K562 (cell line): ENCODE data around the gene TNF. TPM values are rescaled to one million over a fixed set of nuclear protein-coding genes. Genes with fewer than 3 reads are reported as not detected.

Experiments
- ARID1B ChIP-seq: fragments of 450-650 bp; IDR thresholded peaks from 2 replicates; pipeline ENCODE4 v1.6.1; 2016; ENCODE audit warnings: antibody characterized with exemption, mild to moderate bottlenecking, inconsistent platforms
- ATF1 ChIP-seq, 2 experiments: fragments of 450-650 bp in 1 of 2; IDR thresholded peaks; 2 replicates each; pipeline ENCODE4 v1.6.1; 2016; ENCODE audit warnings: missing compliant biosample characterization in 1 of 2, missing genetic modification characterization in 1 of 2
- CCAR2 ChIP-seq: fragments of 200-400 bp; formaldehyde crosslinking; IDR thresholded peaks from 2 replicates; pipeline ENCODE4 v1.6.1; 2017; ENCODE audit warnings: mild to moderate bottlenecking, low read depth, low read length
- FOXO4 ChIP-seq: fragments of 450-650 bp; formaldehyde crosslinking; IDR thresholded peaks from 2 replicates; pipeline ENCODE4 v1.4.0; 2020; ENCODE audit warnings: mild to moderate bottlenecking, moderate library complexity
- FOXP1 ChIP-seq: sonication (generic); formaldehyde crosslinking; IDR thresholded peaks from 2 replicates; pipeline ENCODE4 v1.8.0; 2022; ENCODE audit warnings: mild to moderate bottlenecking, missing genetic modification reagents
- FOXP4 ChIP-seq: sonication (generic); formaldehyde crosslinking; IDR thresholded peaks from 2 replicates; pipeline ENCODE4 v1.8.0; 2022; ENCODE audit warnings: mild to moderate bottlenecking, missing genetic modification reagents, borderline replicate concordance
- GATAD2A ChIP-seq: fragments of 450-650 bp; IDR thresholded peaks from 2 replicates; pipeline ENCODE4 v1.6.1; 2017
- HIVEP1 ChIP-seq: fragments of 250-450 bp; sonication (Bioruptor Pico); IDR thresholded peaks from 2 replicates; pipeline ENCODE4 v1.4.0; 2020; ENCODE audit warnings: mild to moderate bottlenecking
- IFI16 ChIP-seq: fragments of 250-450 bp; sonication (Bioruptor Pico); IDR thresholded peaks from 2 replicates; pipeline ENCODE4 v2.1.2; 2022; ENCODE audit warnings: mild to moderate bottlenecking, inconsistent platforms
- KLF10 ChIP-seq: fragments of 250-450 bp; sonication (Bioruptor Pico); IDR thresholded peaks from 2 replicates; pipeline ENCODE4 v1.6.1; 2021; ENCODE audit warnings: matching md5 sums
- MEF2A ChIP-seq: IDR thresholded peaks from 2 replicates; pipeline ENCODE4 v1.6.1; 2011; ENCODE audit warnings: low read depth, mild to moderate bottlenecking, low read length, moderate library complexity; ENCODE audit not compliant: control insufficient read depth
- NBN ChIP-seq: fragments of 450-650 bp; IDR thresholded peaks from 2 replicates; pipeline ENCODE4 v1.6.1; 2016; ENCODE audit warnings: low read depth, mild to moderate bottlenecking
- NEUROD1 ChIP-seq: fragments of 150-350 bp; IDR thresholded peaks from 2 replicates; pipeline ENCODE4 v1.6.1; 2014; ENCODE audit warnings: borderline replicate concordance, low read length, low read depth; ENCODE audit not compliant: partially characterized antibody
- POLR2AphosphoS5 ChIP-seq: IDR thresholded peaks from 2 replicates; pipeline ENCODE4 v1.6.1; 2011; ENCODE audit warnings: mild to moderate bottlenecking, low read depth, low read length, moderate library complexity; ENCODE audit not compliant: control insufficient read depth, insufficient read depth
- SETDB1 ChIP-seq: IDR thresholded peaks from one replicate; pipeline ENCODE4 v1.6.1; 2012; ENCODE audit warnings: low read length, control low read depth, inconsistent platforms
- ZNF12 ChIP-seq: sonication (generic); formaldehyde crosslinking; IDR thresholded peaks from 2 replicates; pipeline ENCODE4 v1.4.0; 2020; ENCODE audit warnings: mild to moderate bottlenecking, missing genetic modification reagents
- ZNF584 ChIP-seq: fragments of 200-800 bp; sonication (Bioruptor generic); IDR thresholded peaks from 2 replicates; pipeline ENCODE4 v1.6.1; 2016; ENCODE audit warnings: low read depth, mild to moderate bottlenecking, missing genetic modification characterization, missing compliant biosample characterization
- ZNF592 ChIP-seq: fragments of 450-650 bp; IDR thresholded peaks from 2 replicates; pipeline ENCODE4 v1.6.1; 2017; ENCODE audit warnings: antibody characterized with exemption, mild to moderate bottlenecking
- ZNF780A ChIP-seq: fragments of 250-450 bp; sonication (Bioruptor Pico); IDR thresholded peaks from 2 replicates; pipeline ENCODE4 v1.5.0; 2021; ENCODE audit warnings: mild to moderate bottlenecking
- polyA plus RNA-seq, 8 experiments: library from polyadenylated mRNA; depleted of rRNA in 4 of 8; stranded (reverse) in 5 of 8; unstranded in 3 of 8; fragments of >200 nt; fragmentation: Nextera tagmentation in 2 of 8; fragmentation: Illumina TruSeq in 1 of 8; extraction: Ambion mirVana in 2 of 8; extraction: Trizol in 1 of 8; gene quantifications; 2 replicates each; pipeline versions ENCODE4 v1.2.1 to v1.2.3, GENCODE V29; 2011 to 2014; ENCODE audit warnings: inconsistent platforms in 1 of 8, missing spikeins in 1 of 8
- total RNA-seq, 7 experiments: library from RNA; depleted of rRNA in 6 of 7; stranded (reverse); fragments of >200 nt in 6 of 7; fragmentation: Illumina TruSeq in 2 of 7; extraction: Trizol in 2 of 7; gene quantifications; 2 replicates each; pipeline versions ENCODE4 v1.2.1 to v1.2.3, GENCODE V29; 2011 to 2021; ENCODE audit warnings: low replicate concordance in 1 of 7
- TF ChIP-seq, protein P1 (sequence below): fragments of 450-650 bp; conservative IDR thresholded peaks from 2 replicates; pipeline ENCODE4 v1.6.1; 2016; ENCODE audit warnings: missing genetic modification characterization, low read depth, mild to moderate bottlenecking, missing compliant biosample characterization, moderate library complexity

The TNF gene
- total and polyA plus RNA-seq, 9 of the 15 experiments (the other 6 are each of a cell fraction or from before 2014, with no cell fraction given): 0.08 to 0.40 TPM; not detected in 7

DNA sequence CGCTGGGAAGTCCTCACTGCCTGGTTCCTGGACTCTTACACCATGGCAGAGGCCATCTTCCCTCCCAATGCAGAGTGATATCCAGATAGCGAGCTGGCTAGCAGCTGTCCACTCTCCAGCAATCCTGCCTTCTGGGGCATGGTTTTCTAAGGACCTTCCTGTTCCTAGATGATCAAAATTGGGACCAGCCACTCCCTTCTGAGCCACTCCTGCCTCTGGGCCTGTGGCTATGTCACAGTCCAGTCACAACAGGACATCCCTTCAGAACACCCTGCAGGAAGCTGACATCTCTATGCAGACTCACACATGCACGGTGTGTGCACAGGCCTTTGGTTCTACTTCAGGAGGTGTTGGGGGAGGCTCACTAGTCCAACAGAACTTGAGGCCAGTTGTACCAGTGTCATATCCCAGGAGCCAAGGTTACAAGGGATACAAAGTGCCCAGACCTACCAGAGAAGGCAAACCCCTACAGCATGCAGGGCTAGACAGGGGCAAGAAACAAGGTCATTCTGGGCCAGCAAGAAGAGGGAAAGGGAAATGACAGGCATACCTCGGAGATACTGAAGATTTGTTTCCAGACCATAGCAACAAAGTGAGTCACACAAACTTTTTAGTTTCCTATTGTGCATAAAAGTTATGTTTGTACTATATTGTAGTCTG lies 49.3 kb upstream of the TNF start (continued):
- TF ChIP-seq, protein P1, sequence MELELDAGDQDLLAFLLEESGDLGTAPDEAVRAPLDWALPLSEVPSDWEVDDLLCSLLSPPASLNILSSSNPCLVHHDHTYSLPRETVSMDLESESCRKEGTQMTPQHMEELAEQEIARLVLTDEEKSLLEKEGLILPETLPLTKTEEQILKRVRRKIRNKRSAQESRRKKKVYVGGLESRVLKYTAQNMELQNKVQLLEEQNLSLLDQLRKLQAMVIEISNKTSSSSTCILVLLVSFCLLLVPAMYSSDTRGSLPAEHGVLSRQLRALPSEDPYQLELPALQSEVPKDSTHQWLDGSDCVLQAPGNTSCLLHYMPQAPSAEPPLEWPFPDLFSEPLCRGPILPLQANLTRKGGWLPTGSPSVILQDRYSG: peak; percentile 69
- TF ChIP-seq SETDB1 (peak; percentile 59), MEF2A (no peak), GATAD2A (no peak), ZNF12 (CRISPR knock-in tag) (peak; percentile 25; the same call in 1 of the 2 replicates), POLR2AphosphoS5 (no peak), NBN (no peak), ZNF780A (no peak), FOXO4 (CRISPR knock-in tag) (no peak), ARID1B (peak; percentile 40; the same call in 1 of the 2 replicates), ZNF592 (0 out of 2 replicates have a peak, but pooled peaks have one; percentile 33), FOXP4 (CRISPR knock-in tag) (no peak), NEUROD1 (no peak), CCAR2 (no peak), IFI16 (CRISPR knock-in tag) (no peak), KLF10 (no peak), ATF1 (CRISPR knock-in tag; IDR thresholded peaks at IDR 0.05) (no peak), ATF1 (tag; IDR thresholded peaks at IDR 0.05) (0 out of 2 replicates have a peak, but pooled peaks have one; percentile 10), FOXP1 (CRISPR knock-in tag) (peak; percentile 86), HIVEP1 (CRISPR knock-in tag) (no peak), ZNF584 (0 out of 2 replicates have a peak, but pooled peaks have one; percentile 47)
